Neural cell (in vitro differentiated cells): Measurements from ENCODE around the gene CST9.

ENCODE experiments used
- EZH2 ChIP-seq: fragments of 200-600, 300-800 bp; shearing (Covaris generic), sonication (generic); IDR thresholded peaks from 2 replicates; pipeline ENCODE4 v1.6.1; 2014; ENCODE audit warnings: antibody characterized with exemption, low read length, borderline replicate concordance, mild to moderate bottlenecking; ENCODE audit not compliant: insufficient read depth, poor library complexity, severe bottlenecking
- MXI1 ChIP-seq: fragments of 450-650 bp; conservative IDR thresholded peaks from 2 replicates; pipeline ENCODE4 v1.6.1; 2014; ENCODE audit warnings: antibody characterized with exemption, mild to moderate bottlenecking; ENCODE audit not compliant: poor library complexity, severe bottlenecking
- REST ChIP-seq: IDR thresholded peaks from 2 replicates; pipeline ENCODE4 v1.6.1; 2012; ENCODE audit warnings: borderline replicate concordance
- TAF1 ChIP-seq: IDR thresholded peaks from 2 replicates; pipeline ENCODE4 v1.6.1; 2012; ENCODE audit warnings: low read depth
- TF ChIP-seq, protein P1 (sequence below): fragments of 450-650 bp; IDR thresholded peaks from 2 replicates; pipeline ENCODE4 v1.5.1; 2014; ENCODE audit warnings: antibody characterized with exemption, mild to moderate bottlenecking, moderate library complexity; ENCODE audit not compliant: poor library complexity, severe bottlenecking

DNA sequence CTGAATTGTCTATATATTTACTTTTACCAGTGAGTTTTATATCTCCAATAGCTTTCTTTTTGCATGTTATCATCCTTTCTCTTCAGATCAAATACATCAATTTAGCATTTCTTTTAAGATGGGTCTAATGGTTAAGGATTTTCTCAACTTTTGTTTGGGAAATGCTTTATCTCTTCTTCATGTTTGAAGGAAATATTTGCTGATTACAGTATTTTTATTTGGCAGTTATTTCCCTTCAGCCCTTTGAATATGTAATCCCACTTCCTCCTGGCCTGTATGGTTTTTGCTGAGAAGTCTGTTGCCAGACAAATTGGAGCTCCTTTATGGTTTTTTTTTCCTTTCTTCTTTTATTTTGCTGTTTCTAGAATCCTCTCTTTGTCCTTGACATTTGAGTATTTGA lies 30.7 kb downstream of the CST9 start:
- TF ChIP-seq MXI1 (no peak), REST (no peak), EZH2 (no peak), TAF1 (no peak)
- TF ChIP-seq, protein P1, sequence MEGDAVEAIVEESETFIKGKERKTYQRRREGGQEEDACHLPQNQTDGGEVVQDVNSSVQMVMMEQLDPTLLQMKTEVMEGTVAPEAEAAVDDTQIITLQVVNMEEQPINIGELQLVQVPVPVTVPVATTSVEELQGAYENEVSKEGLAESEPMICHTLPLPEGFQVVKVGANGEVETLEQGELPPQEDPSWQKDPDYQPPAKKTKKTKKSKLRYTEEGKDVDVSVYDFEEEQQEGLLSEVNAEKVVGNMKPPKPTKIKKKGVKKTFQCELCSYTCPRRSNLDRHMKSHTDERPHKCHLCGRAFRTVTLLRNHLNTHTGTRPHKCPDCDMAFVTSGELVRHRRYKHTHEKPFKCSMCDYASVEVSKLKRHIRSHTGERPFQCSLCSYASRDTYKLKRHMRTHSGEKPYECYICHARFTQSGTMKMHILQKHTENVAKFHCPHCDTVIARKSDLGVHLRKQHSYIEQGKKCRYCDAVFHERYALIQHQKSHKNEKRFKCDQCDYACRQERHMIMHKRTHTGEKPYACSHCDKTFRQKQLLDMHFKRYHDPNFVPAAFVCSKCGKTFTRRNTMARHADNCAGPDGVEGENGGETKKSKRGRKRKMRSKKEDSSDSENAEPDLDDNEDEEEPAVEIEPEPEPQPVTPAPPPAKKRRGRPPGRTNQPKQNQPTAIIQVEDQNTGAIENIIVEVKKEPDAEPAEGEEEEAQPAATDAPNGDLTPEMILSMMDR = no peak
